Caco-2 (cell line): Measurements from ENCODE around the gene FARS2. TPM values are rescaled to one million over a fixed set of nuclear protein-coding genes. Genes with fewer than 3 reads are reported as not detected.

ENCODE experiments used
- BruUV-seq: library from RNA; stranded (reverse); fragments of 400-500 nt; replicated peaks from 2 replicates; lab custom pipeline; 2021; lab: Mats Ljungman, UMichigan
- CTCF ChIA-PET: fragments of 300-600 bp; sonication (Branson Sonifier 250); formaldehyde crosslinking; loops from one replicate; lab custom pipeline; 2022; ENCODE audit warnings: antibody characterized with exemption; lab: Charles Lee
- POLR2A ChIA-PET: fragments of 300-600 bp; sonication (Branson Sonifier 250); formaldehyde crosslinking; loops from one replicate; lab custom pipeline; 2022; ENCODE audit warnings: antibody characterized with exemption; lab: Charles Lee
- DNase-seq, 2 experiments: peaks; one replicate each; pipeline versions ENCODE4 v3.0.0 to v3.0.0-alpha.2; 2020 to 2022
- H3K27me3 ChIP-seq: replicated peaks from 2 replicates; pipeline ENCODE4 v1.6.0; 2011; ENCODE audit warnings: low read length; ENCODE audit not compliant: control insufficient read depth, insufficient read depth
- H3K36me3 ChIP-seq: 2 replicates; pipeline ENCODE4 v1.5.1; 2011; ENCODE audit warnings: low read length; ENCODE audit not compliant: control insufficient read depth, insufficient read depth
- H3K4me1 ChIP-seq: fragments of 250-450 bp; sonication (Bioruptor Pico); 2 replicates; pipeline ENCODE4 v1.5.1; 2020; ENCODE audit warnings: mild to moderate bottlenecking
- H3K4me3 ChIP-seq: 2 replicates; pipeline ENCODE4 v1.5.1; 2011; ENCODE audit warnings: low read depth, mild to moderate bottlenecking, control low read depth, low read length
- H3K9me3 ChIP-seq: fragments of 250-450 bp; sonication (Bioruptor Pico); 2 replicates; pipeline ENCODE4 v1.5.1; 2020; ENCODE audit warnings: mild to moderate bottlenecking, moderate library complexity
- H3K27ac Mint-ChIP-seq: one replicate; pipeline ENCODE4 v1.8.0; 2022; ENCODE audit warnings: mixed read lengths; ENCODE audit not compliant: unreplicated experiment
- H3K27me3 Mint-ChIP-seq: one replicate; pipeline ENCODE4 v1.8.0; 2022; ENCODE audit warnings: mixed read lengths; ENCODE audit not compliant: insufficient read depth, unreplicated experiment
- H3K36me3 Mint-ChIP-seq: one replicate; pipeline ENCODE4 v1.8.0; 2022; ENCODE audit warnings: mild to moderate bottlenecking, mixed read lengths; ENCODE audit not compliant: insufficient read depth, unreplicated experiment
- H3K4me1 Mint-ChIP-seq: one replicate; pipeline ENCODE4 v1.8.0; 2022; ENCODE audit warnings: low read depth, mixed read lengths; ENCODE audit not compliant: unreplicated experiment
- H3K4me3 Mint-ChIP-seq: one replicate; pipeline ENCODE4 v1.8.0; 2022; ENCODE audit warnings: mild to moderate bottlenecking, moderate library complexity, mixed read lengths; ENCODE audit not compliant: unreplicated experiment
- H3K9me3 Mint-ChIP-seq: one replicate; pipeline ENCODE4 v1.8.0; 2022; ENCODE audit warnings: mixed read lengths; ENCODE audit not compliant: unreplicated experiment
- intact Hi-C: fragments of 100-400 bp; cut with micrococcal nuclease; formaldehyde crosslinking; loops from one replicate; pipeline ENCODE4 v1.10.0; 2022; ENCODE audit not compliant: unreplicated experiment
- total RNA-seq: library from RNA; stranded (reverse); gene quantifications from 2 replicates; pipeline ENCODE4 v1.2.3, GENCODE V29; 2022
- TF ChIP-seq, protein P1 (sequence below), 2 experiments: fragments of 200-600 bp in 1 of 2; IDR thresholded peaks; 1 replicate in 1 of 2; 2 replicates in 1 of 2; pipeline versions ENCODE4 v1.5.1 to v1.8.0; 2011 to 2022; ENCODE audit warnings: antibody characterized with exemption in 1 of 2, control low read depth in 1 of 2, inconsistent platforms in 1 of 2, low read depth in 1 of 2, low read length in 1 of 2, mild to moderate bottlenecking in 1 of 2, moderate library complexity in 1 of 2; ENCODE audit not compliant: insufficient read depth in 1 of 2, severe bottlenecking in 1 of 2, unreplicated experiment in 1 of 2

The FARS2 gene
- total RNA-seq, 1 experiment from 2014 or later, result 15.4 TPM

DNA sequence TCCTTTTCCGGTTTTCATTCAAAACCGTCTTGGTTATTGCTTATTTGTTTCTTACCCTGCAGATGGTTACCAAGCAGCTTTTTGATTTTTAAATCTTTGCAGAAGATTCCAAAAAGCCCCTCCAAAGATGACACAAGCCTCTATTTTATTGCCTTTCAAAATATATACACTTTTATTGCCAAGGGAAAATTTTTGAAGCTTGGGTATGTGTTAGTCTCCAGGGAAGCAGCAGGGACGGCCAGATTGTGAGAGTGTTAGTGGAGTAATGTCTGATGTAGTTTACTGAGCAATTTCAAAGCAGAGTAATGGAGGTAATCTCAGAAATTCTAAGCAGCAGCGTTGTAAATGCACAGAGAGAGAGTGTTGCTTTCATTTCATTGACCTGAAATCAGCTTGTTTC lies 193.8 kb downstream of the FARS2 start:
- Histone ChIP-seq H3K27me3 (no peaks in the 10 kb centered on the region), H3K9me3 (no peaks in the 10 kb centered on the region), H3K4me1 (no peaks in the 10 kb centered on the region), H3K36me3 (no peaks in the 10 kb centered on the region), H3K4me3 (no peak overlapping the region)
- no peaks in the 10 kb centered on the region for H3K4me1 Mint-ChIP-seq
- no peak overlapping the region for H3K4me3 Mint-ChIP-seq
- no peaks in the 10 kb centered on the region for H3K27me3 Mint-ChIP-seq
- H3K36me3 Mint-ChIP-seq, result peaks cover 6% of the 10 kb centered on the region
- CTCF ChIA-PET, result no interaction called here
- BruUV-seq, result no TSS peak
- POLR2A ChIA-PET, result no interaction called here
- no peak for DNase-seq
- TF ChIP-seq, protein P1, sequence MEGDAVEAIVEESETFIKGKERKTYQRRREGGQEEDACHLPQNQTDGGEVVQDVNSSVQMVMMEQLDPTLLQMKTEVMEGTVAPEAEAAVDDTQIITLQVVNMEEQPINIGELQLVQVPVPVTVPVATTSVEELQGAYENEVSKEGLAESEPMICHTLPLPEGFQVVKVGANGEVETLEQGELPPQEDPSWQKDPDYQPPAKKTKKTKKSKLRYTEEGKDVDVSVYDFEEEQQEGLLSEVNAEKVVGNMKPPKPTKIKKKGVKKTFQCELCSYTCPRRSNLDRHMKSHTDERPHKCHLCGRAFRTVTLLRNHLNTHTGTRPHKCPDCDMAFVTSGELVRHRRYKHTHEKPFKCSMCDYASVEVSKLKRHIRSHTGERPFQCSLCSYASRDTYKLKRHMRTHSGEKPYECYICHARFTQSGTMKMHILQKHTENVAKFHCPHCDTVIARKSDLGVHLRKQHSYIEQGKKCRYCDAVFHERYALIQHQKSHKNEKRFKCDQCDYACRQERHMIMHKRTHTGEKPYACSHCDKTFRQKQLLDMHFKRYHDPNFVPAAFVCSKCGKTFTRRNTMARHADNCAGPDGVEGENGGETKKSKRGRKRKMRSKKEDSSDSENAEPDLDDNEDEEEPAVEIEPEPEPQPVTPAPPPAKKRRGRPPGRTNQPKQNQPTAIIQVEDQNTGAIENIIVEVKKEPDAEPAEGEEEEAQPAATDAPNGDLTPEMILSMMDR (IDR thresholded peaks at IDR 0.05; ENCODE audit: insufficient read depth in 1 of 2, low read depth in 1 of 2, low read length in 1 of 2, severe bottlenecking in 1 of 2, unreplicated experiment in 1 of 2), result no peak
- intact Hi-C loops, result no loop called here
- no peaks in the 10 kb centered on the region for H3K9me3 Mint-ChIP-seq
- H3K27ac Mint-ChIP-seq, result no peak overlapping the region

DNA sequence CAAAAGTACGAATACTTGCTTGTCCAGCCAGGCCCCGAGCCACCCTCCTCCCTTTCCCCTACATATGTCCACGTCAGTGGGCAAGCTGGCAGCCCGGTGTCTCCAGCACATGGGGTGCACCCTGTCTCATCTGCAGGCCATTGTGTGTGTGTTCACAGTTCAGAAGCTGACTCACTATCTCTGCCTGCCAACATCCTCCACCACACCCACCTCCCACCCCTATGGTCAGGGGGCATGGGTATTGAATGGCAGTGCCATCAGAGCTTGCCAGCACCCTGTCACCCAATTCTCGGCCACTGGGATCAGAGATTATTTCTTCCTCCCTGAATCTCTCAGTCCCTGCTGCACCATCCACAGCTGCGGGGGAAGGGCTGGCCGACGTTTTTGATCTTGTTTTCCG lies 195.7 kb downstream of the FARS2 start:
- H3K36me3 ChIP-seq, result no peaks in the 10 kb centered on the region
- Mint-ChIP-seq H3K36me3 (peaks cover 6% of the 10 kb centered on the region), H3K4me3 (no peak overlapping the region), H3K27me3 (no peaks in the 10 kb centered on the region), H3K27ac (no peak overlapping the region), H3K4me1 (no peaks in the 10 kb centered on the region), H3K9me3 (no peaks in the 10 kb centered on the region)
- ChIA-PET POLR2A (no interaction called here), CTCF (no interaction called here)
- DNase-seq, result no peak
- intact Hi-C loops, result no loop called here
- H3K9me3 ChIP-seq, result no peaks in the 10 kb centered on the region
- no peak overlapping the region for H3K4me3 ChIP-seq
- no peaks in the 10 kb centered on the region for H3K4me1 ChIP-seq
- no peaks in the 10 kb centered on the region for H3K27me3 ChIP-seq
- TF ChIP-seq, protein P1 (IDR thresholded peaks at IDR 0.05; ENCODE audit: insufficient read depth in 1 of 2, low read depth in 1 of 2, low read length in 1 of 2, severe bottlenecking in 1 of 2, unreplicated experiment in 1 of 2), result no peak
- no TSS peak for BruUV-seq

DNA sequence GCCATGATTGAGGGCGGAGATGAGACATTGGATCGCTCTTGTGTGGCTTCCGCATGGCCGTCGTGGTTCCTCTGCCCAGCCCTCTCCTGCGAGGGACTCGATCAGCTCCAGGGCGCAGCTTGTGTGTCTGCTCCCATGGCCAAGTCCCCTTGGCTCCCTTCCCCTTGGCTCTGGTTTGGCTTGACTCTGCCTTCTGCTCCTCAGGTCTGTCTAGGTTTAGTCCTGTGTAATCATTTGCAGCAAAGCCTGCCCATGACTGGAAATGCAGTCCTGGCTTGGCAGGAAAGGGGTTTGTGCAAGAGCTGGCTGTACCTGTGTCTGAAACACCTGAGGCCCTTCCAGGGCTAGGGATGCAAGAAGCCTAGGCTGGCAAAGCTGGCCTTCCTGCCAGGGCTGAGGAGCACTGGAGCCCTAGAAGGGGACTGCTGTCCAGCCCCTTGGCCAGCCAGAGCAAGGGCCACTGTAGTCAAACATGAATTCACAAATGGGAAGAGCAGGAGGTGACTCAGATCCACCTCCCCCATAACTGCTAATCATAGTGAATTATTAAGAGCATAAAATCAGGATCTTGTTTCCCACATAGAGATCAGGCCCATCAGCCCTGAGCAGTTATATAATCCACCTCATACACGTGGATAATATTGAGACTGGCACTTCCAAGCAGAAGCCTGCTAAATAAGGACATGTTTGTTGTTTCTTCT lies 196.8 kb downstream of the FARS2 start:
- Histone ChIP-seq H3K27me3 (no peaks in the 10 kb centered on the region), H3K9me3 (no peaks in the 10 kb centered on the region), H3K4me1 (no peaks in the 10 kb centered on the region), H3K36me3 (no peaks in the 10 kb centered on the region), H3K4me3 (no peak overlapping the region)
- Mint-ChIP-seq H3K27me3 (no peaks in the 10 kb centered on the region), H3K4me1 (no peaks in the 10 kb centered on the region), H3K27ac (no peak overlapping the region), H3K9me3 (no peaks in the 10 kb centered on the region), H3K4me3 (no peak overlapping the region), H3K36me3 (no peaks in the 10 kb centered on the region)
- POLR2A ChIA-PET, result no interaction called here
- no peak for DNase-seq
- BruUV-seq, result no TSS peak
- TF ChIP-seq, protein P1 (IDR thresholded peaks at IDR 0.05; ENCODE audit: insufficient read depth in 1 of 2, low read depth in 1 of 2, low read length in 1 of 2, severe bottlenecking in 1 of 2, unreplicated experiment in 1 of 2), result no peak
- intact Hi-C loops, result no loop called here
- CTCF ChIA-PET, result no interaction called here
